Natural killer cell treated with Interleukin-12 subunit alpha and Interleukin-12 subunit beta and Interleukin-15 and Interleukin-18, amount 100 ng/mL, for 72 hours (primary cell): ENCODE measurements around the gene DLGAP1. TPM values are rescaled to one million over a fixed set of nuclear protein-coding genes. Genes with fewer than 3 reads are reported as not detected.

Experiments
- ATAC-seq, 2 donors: fragments of 150-1000 bp; cut with Tn5 transposase in 1 of 2; sonication (Bioruptor Pico), chemical (Tn5 transposase) in 1 of 2; 2 replicates each; pipeline ENCODE4 v1.10.0; 2021
- DNase-seq: peaks from one replicate; pipeline ENCODE4 v3.0.0; 2022; ENCODE audit warnings: low spot score
- H3K27ac Mint-ChIP-seq, 2 donors: 1 replicate in 1 of 2; 2 replicates in 1 of 2; pipeline ENCODE4 v1.8.0; 2022; ENCODE audit warnings: mixed read lengths in 2 of 2, mild to moderate bottlenecking in 1 of 2, moderate library complexity in 1 of 2
- H3K27me3 Mint-ChIP-seq, 2 donors: 1 replicate in 1 of 2; 2 replicates in 1 of 2; pipeline ENCODE4 v1.8.0; 2022; ENCODE audit warnings: mixed read lengths in 2 of 2
- H3K36me3 Mint-ChIP-seq: one replicate; pipeline ENCODE4 v1.8.0; 2022; ENCODE audit warnings: mixed read lengths
- H3K4me1 Mint-ChIP-seq, 2 donors: 1 replicate in 1 of 2; 2 replicates in 1 of 2; pipeline ENCODE4 v1.8.0; 2022; ENCODE audit warnings: low read depth in 2 of 2, mixed read lengths in 2 of 2, mild to moderate bottlenecking in 1 of 2
- H3K4me3 Mint-ChIP-seq: one replicate; pipeline ENCODE4 v1.8.0; 2022; ENCODE audit warnings: mixed read lengths
- H3K9me3 Mint-ChIP-seq: 2 replicates; pipeline ENCODE4 v1.8.0; 2022; ENCODE audit warnings: mixed read lengths
- total RNA-seq, 2 donors: library from RNA; stranded (reverse); gene quantifications; one replicate each; pipeline ENCODE4 v1.2.3, GENCODE V29; 2022

The DLGAP1 gene
- total RNA-seq, 2 donors from 2014 or later: not detected

DNA sequence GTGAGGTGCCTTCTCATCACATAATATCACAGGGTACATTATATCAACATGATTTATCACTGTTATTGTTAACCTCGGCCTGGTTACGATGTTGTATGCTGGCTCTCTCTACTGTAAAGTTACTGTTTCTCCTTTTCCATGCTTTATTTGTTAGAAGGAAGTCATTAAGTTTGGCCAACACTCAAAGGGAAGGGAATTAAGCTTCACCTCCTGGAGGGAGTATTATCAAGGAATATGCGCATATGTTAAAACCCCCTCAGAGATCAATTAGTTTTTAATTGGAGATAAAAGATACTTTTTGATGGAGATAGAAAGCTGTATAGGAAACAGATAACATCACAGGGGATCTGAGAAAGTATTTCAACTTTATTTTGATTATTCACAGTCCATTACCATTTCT, 221.6 kb downstream of the DLGAP1 start:
- no peak for ATAC-seq
- no peaks in the 10 kb centered on the region for H3K27me3 Mint-ChIP-seq
- peaks cover 7% of the 10 kb centered on the region for H3K9me3 Mint-ChIP-seq
- no peak overlapping the region for H3K4me3 Mint-ChIP-seq
- H3K36me3 Mint-ChIP-seq: no peaks in the 10 kb centered on the region
- H3K27ac Mint-ChIP-seq: no peak overlapping the region
- H3K4me1 Mint-ChIP-seq: no peaks in the 10 kb centered on the region
- DNase-seq: no peak

DNA sequence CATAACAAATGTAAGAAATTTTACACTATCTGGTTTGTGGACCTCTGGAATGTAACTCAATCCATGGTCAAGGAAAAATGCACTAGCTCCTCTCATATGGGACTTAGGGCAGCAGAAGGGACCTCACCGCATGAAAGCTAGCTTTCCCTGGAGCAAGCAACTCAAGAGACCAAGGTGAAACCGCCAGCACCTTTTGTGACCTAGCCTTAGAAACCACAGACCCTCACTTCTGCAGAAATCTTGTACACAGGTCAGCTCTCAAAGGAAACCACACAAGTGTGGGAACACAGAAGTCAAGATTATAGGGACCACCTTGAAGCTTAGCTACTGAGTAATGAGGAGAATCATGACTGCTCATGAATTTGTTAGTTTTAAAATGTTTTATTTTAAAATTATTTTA, 222.5 kb downstream of the DLGAP1 start:
- H3K27ac Mint-ChIP-seq: no peak overlapping the region
- ATAC-seq: no peak

DNA sequence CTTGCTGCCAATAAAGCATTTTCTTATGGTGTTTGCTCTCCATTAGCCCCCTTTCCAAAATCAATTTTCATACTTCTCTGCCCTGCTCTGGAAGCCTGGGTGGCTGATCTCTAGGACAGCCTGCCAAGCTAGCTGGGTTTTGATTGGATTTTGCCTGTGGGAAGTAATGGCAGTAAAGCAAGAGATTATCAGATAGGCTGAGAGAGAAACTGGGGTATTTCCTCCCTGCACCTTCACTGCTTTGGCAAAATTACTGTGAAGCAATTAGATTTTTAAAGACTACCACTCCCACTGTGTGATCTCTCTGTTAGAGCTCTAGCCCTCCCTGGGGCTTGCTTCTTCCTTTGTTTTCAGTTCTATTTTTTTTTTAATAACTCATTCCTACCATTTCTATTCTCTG, 223.8 kb downstream of the DLGAP1 start:
- Mint-ChIP-seq H3K27ac (no peak overlapping the region), H3K36me3 (peaks cover 4% of the 10 kb centered on the region), H3K4me1 (no peaks in the 10 kb centered on the region), H3K4me3 (no peak overlapping the region), H3K9me3 (peaks cover 13% of the 10 kb centered on the region), H3K27me3 (no peaks in the 10 kb centered on the region)
- ATAC-seq: no peak
- DNase-seq: no peak

More for the DNA sequence above, 222.5 kb downstream of the DLGAP1 start:
- Mint-ChIP-seq H3K36me3 (peaks cover 4% of the 10 kb centered on the region), H3K4me1 (no peaks in the 10 kb centered on the region), H3K4me3 (no peak overlapping the region), H3K27me3 (no peaks in the 10 kb centered on the region), H3K9me3 (peaks cover 13% of the 10 kb centered on the region)
- DNase-seq: no peak

DNA sequence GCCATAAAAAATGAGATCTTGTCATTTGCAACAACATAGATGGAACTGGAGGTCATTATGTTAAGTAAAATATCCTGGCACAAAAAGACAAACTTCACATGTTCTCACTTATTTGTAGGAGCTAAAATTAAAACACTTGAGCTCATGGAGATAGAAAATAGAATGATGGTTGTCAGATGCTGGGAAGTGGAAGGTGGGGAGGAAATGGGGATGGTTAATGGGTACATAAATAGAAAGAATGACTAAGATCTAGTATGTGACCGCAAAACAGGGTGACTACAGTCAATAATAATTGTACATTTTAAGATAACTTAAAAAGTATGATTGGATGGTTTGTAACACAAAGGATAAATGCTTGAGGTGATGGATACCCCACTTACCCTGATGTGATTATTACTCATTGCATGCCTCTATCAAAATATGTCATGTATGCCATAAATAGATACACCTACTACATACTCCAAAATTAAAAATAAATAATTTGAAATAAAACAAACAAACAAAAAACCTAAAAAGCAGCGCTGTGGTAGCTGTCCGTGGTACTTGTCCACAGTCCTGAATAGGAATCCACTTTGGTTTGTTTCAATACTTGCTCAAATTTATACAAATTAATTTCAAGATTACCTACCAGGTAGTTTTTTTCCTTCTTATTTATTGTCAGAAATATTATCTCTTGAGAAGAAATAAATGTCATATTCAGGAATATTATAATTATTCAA, 224.5 kb downstream of the DLGAP1 start:
- ATAC-seq (no peak), DNase-seq (no peak)
- no peaks in the 10 kb centered on the region for H3K27me3 Mint-ChIP-seq
- no peaks in the 10 kb centered on the region for H3K4me1 Mint-ChIP-seq
- H3K4me3 Mint-ChIP-seq: no peak overlapping the region
- H3K9me3 Mint-ChIP-seq: peaks cover 13% of the 10 kb centered on the region
- H3K36me3 Mint-ChIP-seq: peaks cover 4% of the 10 kb centered on the region
- H3K27ac Mint-ChIP-seq: no peak overlapping the region

DNA sequence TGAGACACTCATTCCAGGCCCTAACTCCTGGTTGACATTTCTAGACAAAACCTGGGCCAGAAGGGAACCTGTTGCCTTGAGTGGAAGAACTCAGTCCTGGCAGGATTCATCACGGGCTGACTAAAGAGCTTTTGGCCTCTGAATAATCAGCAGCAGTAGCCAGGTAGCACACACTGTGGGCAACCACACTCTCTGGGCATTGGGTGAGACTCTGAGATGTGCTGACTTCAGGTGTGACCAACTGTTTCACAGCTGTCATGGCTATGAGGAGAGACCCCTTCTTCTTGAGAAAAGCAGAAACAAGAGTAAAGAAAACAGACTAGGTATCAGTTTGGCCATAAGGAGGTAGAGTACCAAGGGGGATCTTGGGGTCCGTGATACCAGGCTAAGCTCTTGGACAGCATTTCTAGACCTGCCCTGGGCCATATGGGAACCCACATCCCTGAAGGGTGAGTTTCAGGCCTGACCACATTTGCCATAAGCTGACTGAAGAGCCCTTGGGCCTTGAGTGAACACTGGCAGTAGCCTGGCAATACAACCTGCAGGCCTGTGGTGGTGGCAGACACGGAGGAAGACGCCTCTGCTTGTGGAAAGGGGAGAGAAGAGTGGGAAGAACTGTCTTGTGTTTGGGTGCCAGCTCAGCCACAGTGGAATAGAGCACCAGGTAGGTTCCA, 230.9 kb downstream of the DLGAP1 start:
- Mint-ChIP-seq H3K4me1 (no peaks in the 10 kb centered on the region), H3K27ac (no peak overlapping the region), H3K4me3 (no peak overlapping the region), H3K27me3 (no peaks in the 10 kb centered on the region), H3K36me3 (peaks cover 8% of the 10 kb centered on the region), H3K9me3 (peaks cover 25% of the 10 kb centered on the region)
- DNase-seq (no peak), ATAC-seq (no peak)

DNA sequence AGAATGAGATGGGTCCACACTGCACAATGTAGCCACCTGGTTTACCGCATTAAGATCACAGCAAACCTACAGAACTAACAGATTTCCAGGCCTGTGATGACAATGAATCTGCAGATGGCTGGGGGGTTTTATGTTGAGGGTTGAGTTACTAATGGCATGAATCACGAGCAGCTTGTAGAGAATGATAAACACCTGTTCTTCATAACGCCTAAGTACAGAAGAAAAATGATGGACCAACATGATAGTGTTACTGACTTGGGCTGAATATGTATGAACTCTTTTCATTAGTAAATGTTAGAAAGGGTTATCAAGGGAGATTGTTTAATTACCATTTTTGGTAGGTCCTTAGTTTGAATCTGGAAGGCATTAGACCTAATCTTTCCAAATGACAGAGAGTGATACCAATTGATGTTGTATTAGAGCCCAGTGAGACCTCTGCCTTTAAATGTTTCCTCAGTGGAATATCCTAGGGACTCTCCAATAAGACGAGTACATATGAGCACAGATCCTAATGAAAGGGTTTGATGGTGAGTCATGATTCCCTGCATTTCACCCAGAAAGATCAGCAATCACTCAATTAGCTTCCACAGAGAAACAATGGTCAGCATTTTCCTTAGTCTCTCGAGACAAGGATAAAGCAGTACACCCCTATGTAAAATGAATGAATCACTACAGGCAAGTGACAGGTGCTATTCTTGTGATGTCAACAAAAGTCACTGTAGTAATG, 243.8 kb downstream of the DLGAP1 start:
- no peaks in the 10 kb centered on the region for H3K36me3 Mint-ChIP-seq
- H3K4me1 Mint-ChIP-seq: no peaks in the 10 kb centered on the region
- peaks cover 32% of the 10 kb centered on the region for H3K9me3 Mint-ChIP-seq
- ATAC-seq (no peak), DNase-seq (no peak)
- H3K27me3 Mint-ChIP-seq: no peaks in the 10 kb centered on the region
- no peak overlapping the region for H3K4me3 Mint-ChIP-seq
- H3K27ac Mint-ChIP-seq: no peak overlapping the region

DNA sequence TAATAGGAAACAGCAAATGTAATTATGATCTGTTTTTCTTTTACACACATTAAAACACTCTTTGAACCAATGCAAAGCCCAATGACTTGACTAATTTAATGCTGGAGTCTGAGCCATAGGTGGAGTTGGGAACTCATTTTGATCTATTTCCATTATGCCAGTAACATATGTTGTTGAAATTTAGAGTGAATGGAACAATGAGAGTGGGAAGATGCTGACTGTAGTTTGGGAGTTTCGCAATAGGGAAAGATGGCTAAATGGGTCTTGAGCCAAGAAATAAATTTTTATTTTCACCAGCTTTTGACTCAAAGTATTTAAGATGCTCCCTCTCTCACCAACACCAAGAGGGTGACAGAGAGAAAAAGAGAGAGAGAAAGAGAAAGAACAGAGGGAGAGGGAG, 246.7 kb downstream of the DLGAP1 start:
- DNase-seq (no peak), ATAC-seq (no peak)
- H3K27me3 Mint-ChIP-seq: no peaks in the 10 kb centered on the region
- H3K4me3 Mint-ChIP-seq: no peak overlapping the region
- no peak overlapping the region for H3K27ac Mint-ChIP-seq
- H3K4me1 Mint-ChIP-seq: no peaks in the 10 kb centered on the region
- no peaks in the 10 kb centered on the region for H3K36me3 Mint-ChIP-seq
- peaks cover 31% of the 10 kb centered on the region for H3K9me3 Mint-ChIP-seq

DNA sequence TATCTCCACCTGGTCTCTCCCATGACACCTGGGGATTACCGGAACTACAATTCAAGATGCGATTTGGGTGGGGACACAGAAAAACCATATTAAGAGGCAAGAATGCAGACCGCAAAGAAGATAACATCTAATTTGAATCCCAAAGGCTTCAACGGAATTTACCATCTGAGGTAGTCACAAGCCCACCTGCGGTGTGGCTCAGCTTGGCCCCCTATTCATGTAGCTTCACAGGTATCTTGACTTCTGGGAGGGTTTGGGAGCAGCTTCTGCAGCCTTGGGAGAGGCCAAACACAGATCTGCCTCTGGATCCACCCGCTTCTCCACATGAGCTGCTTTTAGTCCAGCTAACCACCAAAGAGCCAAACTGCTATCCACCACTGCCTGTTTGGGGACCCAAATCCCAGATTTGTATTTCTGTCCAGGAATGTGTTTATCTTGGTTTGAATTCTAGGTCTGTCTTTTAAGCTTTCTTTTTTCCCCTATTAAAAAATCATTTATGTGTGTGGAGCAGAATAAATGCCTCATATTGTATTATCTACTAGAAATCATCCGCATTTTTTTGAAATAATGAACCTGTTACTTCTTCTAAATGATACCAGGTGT, 247.6 kb downstream of the DLGAP1 start:
- no peaks in the 10 kb centered on the region for H3K36me3 Mint-ChIP-seq
- DNase-seq (no peak), ATAC-seq (no peak)
- H3K4me1 Mint-ChIP-seq: no peaks in the 10 kb centered on the region
- H3K9me3 Mint-ChIP-seq: peaks cover 31% of the 10 kb centered on the region
- H3K4me3 Mint-ChIP-seq: no peak overlapping the region
- H3K27ac Mint-ChIP-seq: no peak overlapping the region
- H3K27me3 Mint-ChIP-seq: no peaks in the 10 kb centered on the region

DNA sequence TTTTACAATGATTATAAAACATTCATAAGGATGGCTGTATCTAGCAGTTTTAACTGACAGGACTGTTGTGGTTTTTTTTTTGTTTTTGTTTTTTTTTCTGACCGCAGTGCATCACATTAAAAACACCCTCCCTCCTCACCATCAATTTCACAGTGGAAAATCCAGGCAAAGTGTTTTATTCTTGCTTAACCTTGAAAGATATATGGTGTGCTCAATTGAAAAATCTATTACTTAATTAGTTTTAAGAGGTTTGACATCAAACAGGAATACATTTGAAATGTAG, 250.7 kb downstream of the DLGAP1 start:
- ATAC-seq (no peak), DNase-seq (no peak)
- Mint-ChIP-seq H3K4me3 (no peak overlapping the region), H3K27ac (no peak overlapping the region), H3K27me3 (no peaks in the 10 kb centered on the region), H3K9me3 (peaks cover 21% of the 10 kb centered on the region), H3K4me1 (no peaks in the 10 kb centered on the region), H3K36me3 (no peaks in the 10 kb centered on the region)

DNA sequence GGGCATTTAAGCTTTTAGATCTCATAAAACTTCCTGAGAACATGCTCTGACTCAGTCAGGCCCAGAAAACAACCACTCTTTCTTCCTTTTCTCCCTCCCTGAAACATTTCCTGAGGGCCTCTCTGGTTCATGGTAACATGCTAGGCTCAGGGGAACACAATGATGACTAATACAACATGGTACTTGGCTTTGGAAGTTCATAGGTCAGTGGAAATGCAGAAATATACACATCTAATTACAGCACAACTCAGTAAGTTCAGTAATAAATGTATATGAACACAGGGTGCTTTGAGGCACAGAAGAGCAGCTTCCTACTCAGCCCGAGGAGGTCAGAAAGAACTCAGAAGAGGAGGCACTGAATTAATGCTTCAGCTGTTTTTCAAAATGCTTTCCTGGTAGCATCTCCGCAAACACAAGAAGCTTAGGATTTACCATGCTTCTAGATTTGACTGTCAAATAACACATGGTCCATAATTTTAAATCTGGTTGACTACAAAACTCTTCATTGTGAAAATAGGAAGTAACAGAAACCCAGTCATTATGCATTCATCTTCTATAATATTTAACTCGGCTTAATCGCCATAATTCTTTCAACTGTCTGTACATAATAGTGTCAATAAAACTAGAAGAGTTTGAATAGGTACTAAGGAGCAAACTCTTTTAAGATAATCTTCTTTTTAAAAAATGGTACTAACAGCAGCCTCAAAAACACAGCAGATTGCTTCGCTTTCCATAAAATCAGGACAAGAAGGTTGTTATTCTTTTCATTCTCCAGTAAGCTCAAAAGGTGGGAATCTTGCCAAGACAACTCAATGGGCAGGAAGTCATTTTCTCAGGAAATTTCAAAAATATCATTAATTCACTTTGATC, 251.3 kb downstream of the DLGAP1 start:
- Mint-ChIP-seq H3K27me3 (no peaks in the 10 kb centered on the region), H3K36me3 (no peaks in the 10 kb centered on the region), H3K9me3 (peaks cover 21% of the 10 kb centered on the region), H3K4me3 (no peak overlapping the region), H3K27ac (no peak overlapping the region), H3K4me1 (no peaks in the 10 kb centered on the region)
- ATAC-seq (no peak), DNase-seq (no peak)

DNA sequence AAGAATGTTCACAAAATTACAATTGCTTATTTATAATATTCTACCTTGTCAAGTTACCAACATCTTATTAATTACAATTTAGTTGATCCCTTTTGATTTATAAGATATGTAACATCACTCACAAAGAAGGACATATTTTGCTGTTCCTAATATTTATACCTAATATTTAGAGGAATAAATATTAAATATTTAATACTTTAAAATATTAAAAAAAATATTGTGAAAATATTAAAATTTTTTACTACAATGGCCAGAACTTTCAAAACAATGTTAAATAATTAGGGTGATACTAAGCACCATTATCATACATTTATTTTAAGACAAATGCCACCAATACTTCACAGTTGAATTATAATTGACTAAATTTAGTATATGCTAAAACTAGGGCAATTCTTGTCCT, 254.7 kb downstream of the DLGAP1 start:
- no peak for ATAC-seq
- Mint-ChIP-seq H3K36me3 (no peaks in the 10 kb centered on the region), H3K9me3 (peaks cover 22% of the 10 kb centered on the region), H3K27me3 (no peaks in the 10 kb centered on the region), H3K4me3 (no peak overlapping the region), H3K4me1 (no peaks in the 10 kb centered on the region), H3K27ac (no peak overlapping the region)
- DNase-seq: no peak

DNA sequence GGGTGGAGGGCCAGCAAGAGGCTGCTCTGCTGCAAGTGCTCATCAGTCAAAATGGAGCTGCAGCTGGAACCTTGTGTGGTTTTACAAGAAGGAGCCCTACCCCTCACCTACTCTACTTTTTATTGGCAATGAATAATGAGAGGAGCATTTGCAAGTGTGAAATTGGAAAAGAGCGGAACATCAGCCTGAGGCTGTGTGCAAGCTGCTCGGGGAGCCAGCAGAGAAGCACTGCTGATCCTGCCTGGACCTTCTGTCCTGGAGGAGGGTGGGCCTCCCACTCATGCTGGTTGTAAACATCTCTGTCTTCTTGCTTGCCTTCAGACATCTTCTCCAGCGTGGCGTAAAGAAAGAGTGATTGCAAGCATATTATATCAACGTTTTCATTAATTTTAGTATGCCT, 256.2 kb downstream of the DLGAP1 start:
- H3K27ac Mint-ChIP-seq: no peak overlapping the region
- peaks cover 18% of the 10 kb centered on the region for H3K9me3 Mint-ChIP-seq
- no peaks in the 10 kb centered on the region for H3K4me1 Mint-ChIP-seq
- H3K27me3 Mint-ChIP-seq: no peaks in the 10 kb centered on the region
- ATAC-seq: no peak
- H3K4me3 Mint-ChIP-seq: no peak overlapping the region
- DNase-seq: no peak
- no peaks in the 10 kb centered on the region for H3K36me3 Mint-ChIP-seq

DNA sequence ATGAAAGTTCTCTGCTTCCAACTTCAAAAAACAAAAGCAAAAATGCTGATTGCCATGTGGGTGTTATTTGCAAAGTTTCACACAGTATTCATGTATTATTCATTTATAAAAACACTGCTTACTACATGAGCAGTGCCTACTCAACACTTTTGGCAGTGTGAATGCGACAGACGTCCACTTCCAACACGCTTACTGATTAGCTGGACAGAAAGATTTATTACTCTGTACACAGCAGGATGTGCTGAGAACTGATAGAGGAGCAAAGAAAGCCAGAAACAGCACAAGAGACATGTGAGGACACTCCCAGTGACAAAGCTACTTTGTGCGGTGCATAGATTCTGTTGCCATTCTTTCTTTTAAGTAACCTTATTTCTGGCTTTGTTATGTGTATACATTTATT, 258.8 kb downstream of the DLGAP1 start:
- Mint-ChIP-seq H3K27ac (no peak overlapping the region), H3K4me3 (no peak overlapping the region), H3K9me3 (peaks cover 12% of the 10 kb centered on the region), H3K36me3 (no peaks in the 10 kb centered on the region), H3K4me1 (no peaks in the 10 kb centered on the region), H3K27me3 (no peaks in the 10 kb centered on the region)
- no peak for ATAC-seq
- no peak for DNase-seq
